Suppressor macrophage (primary cell): ENCODE data around the gene ETF1.

Source experiments
- DNase-seq, 4 experiments: peaks; one replicate each; pipeline ENCODE4 v3.0.0-alpha.2; 2020 to 2022
- total RNA-seq, 17 experiments: gene quantifications; one replicate each; lab custom pipeline; 2026; ENCODE audit warnings: mixed read lengths in 6 of 17, inconsistent platforms in 3 of 17; lab: John Stamatoyannopoulos, UW

The ETF1 gene
- total RNA-seq: 153 to 279 (median 209) reads per million in 17 experiments

DNA sequence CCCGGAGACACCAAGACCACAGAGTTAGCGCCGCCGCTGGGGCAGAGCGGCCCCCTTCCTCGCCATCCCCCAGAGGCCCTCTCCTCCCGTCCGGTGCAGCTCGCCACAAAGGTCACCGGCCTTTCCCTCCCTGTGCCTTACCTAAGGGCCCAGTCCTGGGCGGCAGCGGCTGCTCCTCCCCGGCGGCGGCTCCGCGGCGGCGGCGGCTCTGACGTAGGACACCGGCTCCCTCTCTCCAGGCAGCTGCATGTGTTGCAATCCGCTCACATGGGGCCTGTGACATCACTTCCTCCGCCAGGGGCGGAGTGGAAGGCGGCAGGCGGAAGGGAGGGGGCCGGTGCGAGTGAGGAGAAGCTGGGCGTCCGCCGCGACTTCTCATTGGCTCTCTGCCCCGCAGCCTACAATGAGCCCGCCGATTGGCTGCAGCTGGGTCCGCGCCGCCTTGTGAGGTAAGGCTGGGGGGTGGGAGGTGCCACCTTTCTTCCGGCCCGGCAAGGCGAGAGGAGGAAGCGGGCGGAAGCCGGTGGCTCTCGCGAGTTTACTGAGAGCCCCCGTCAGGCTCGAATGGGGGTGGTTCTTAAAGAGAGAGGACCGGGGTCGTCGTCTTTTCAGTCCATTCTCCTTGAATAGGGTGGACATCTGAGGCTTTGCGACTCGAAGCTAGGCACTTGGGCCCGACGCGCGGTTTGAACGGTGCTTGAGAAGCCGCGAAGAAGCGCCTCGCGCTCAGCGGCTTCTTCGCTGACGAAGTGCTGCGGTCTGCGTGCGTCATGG is at the start of gene ETF1:
Gene ETF1 (minus strand): TSS at position 281 of the 774 bp plus-strand sequence. CDS start 318 bp downstream, outside the sequence.
- DNase-seq: peak; percentile 100

DNA sequence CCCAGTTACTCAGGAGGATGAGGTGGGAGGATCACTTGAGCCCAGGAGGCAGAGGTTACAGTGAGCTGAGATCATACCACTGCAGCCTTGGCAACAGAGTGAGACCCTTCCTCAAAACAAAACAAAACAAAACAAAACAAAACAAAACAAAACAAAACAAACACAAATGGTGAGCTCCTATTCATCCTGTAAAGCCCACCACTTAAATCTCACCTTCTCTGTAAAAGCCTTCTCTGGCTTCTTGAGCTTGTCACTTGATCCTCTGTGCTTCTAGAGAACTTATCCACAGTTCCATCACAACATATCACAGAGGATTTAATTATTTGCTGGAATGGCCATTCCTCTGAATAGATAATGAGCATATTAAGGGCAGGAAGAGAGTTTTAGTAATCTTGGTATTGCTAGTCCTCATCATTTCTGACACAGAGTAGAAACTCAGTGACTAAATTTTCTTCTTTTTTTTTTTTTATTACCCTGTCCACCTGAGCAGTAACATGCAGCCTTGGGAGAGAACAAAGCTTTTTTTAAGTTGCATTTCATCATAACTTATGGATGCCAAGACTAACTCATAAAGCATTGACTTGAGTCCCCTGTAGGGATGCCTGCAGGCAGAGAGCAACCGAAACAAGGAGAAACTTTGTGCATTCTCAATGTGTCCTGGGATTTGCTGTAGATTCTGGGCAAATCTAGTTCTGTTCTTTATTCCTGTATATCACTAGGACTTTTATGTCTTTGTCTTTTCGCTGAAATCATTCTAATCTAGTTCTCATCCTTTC is 45.2 kb upstream of the ETF1 start:
- no peak for DNase-seq

GRCh38 chr5:138585157-138585556 is 42.1 kb upstream of the ETF1 start:
- DNase-seq: no peak

GRCh38 chr5:138583984-138584637 is 41.1 kb upstream of the ETF1 start:
- DNase-seq: no peak

DNA sequence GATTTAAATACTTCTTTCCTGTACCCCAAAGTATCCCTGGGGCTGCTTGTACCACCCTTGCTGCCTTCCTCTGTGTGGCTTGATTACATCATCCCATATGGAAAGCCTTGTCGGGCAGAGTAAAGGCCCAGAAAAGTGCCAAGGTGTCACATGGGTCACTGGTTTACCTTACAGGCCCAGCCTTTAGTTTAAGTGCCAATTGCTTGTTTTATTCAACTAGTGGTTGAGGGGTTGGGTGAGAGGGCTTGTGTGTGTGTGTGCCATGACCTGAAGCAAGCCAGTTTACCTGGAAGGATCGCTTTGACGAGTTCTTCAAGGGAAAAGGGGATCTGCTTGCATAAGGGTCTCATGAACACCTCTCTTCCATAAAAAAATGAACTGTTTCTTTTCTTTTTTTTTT is 39.9 kb upstream of the ETF1 start:
- no peak for DNase-seq

- DNase-seq: no peak
Observed at GRCh38 chr5:138580777-138581176, 37.7 kb upstream of the ETF1 start.

GRCh38 chr5:138580001-138580400 is 37.0 kb upstream of the ETF1 start:
- DNase-seq: no peak

GRCh38 chr5:138579517-138579863 is 36.5 kb upstream of the ETF1 start:
- no peak for DNase-seq

- DNase-seq: no peak
Observed at GRCh38 chr5:138577452-138577851, 34.4 kb upstream of the ETF1 start.

DNA sequence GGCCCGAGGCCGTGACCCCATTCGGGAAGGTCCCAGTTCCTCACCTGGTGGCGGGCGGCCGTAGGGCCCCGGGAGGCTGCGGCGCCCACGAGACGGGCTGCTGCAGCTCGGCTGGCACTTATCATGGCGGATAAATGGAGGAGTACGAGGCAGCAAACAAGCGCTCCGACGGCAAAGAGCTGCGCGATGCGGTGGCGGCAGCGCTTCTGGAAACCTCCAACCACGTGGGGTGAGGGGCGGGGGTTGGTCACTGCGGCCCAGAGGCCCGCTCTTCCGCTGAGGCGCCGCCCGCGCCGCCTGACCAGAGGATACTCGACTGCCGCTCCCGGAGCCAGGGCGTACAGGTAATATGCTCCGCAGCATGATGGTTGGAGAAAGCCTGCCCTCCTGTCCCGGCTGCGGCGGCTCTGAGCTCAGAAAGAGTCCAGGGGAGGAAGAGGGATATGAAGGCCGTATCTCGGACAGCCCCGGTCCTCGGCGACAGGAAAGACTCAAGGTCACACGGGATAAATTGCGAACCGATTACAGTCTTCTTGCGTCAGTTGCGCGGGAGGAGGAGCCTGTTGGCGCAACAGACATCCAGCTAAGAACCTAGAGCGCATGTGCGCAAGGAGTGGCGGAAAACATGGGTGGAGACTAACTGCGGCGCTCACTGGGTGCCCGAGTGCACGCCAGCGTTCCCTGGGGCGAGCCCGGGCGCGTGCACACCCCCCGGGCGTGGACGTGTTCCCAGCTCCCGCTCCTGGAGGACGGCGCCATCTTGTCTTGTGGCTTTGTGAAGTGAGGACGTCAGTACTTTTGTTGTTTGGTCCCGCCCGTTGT is 32.4 kb upstream of the ETF1 start, which contains the start of gene HSPA9:
Gene HSPA9 (minus strand): TSS at position 208 of the 822 bp plus-strand sequence. CDS start 83 bp downstream, at position 125.
- peak; percentile 99 to 100 (median 100) for DNase-seq

GRCh38 chr5:138574744-138575193 is 31.7 kb upstream of the ETF1 start:
- DNase-seq: no peak

- DNase-seq: peak in 3 of 4 experiments; percentile 13 to 23 (median 20)
Observed at GRCh38 chr5:138573949-138574670, 31.1 kb upstream of the ETF1 start.

GRCh38 chr5:138573223-138573622 is 30.2 kb upstream of the ETF1 start:
- peak in 3 of 4 experiments; percentile 14 to 33 (median 30) for DNase-seq

GRCh38 chr5:138570871-138571270 is 27.8 kb upstream of the ETF1 start:
- no peak for DNase-seq

GRCh38 chr5:138569782-138570181 is 26.7 kb upstream of the ETF1 start:
- DNase-seq: no peak

DNA sequence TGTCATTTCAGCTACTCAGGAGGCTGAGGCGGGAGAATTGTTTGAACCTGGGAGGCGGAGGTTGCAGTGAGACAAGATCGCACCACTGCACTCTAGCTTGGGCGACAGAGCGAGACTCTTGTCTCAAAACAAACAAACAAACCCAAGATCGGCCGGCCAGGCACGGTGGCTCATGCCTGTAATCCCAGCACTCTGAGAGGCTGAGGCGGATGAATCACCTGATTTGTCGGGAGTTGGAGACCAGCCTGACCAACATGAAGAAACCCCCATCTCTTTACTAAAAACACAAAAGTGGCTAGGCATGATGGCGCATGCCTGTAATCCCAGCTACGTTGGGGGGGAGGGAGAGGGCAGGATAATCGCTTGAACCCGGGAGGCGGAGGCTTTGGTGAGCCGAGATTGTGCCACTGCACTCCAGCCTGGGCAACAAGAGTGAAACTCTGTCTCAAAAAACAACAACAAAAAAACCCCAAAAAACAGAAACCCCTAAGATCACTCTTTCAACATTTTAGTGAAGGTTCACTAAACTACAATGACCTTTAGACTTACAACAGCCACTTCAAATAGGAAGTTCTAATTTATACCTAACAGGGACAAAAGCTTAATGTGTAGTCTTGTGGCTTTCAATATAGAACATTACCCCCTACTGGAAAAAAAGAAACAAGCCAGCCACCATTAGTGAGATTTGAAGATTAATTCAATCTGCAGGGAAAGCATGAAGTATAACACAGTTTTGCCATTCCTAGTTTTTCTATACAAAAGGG is 25.2 kb upstream of the ETF1 start:
- DNase-seq: peak in 1 of 4 experiments; percentile 30

GRCh38 chr5:138566792-138567191 is 23.8 kb upstream of the ETF1 start:
- no peak for DNase-seq

DNA sequence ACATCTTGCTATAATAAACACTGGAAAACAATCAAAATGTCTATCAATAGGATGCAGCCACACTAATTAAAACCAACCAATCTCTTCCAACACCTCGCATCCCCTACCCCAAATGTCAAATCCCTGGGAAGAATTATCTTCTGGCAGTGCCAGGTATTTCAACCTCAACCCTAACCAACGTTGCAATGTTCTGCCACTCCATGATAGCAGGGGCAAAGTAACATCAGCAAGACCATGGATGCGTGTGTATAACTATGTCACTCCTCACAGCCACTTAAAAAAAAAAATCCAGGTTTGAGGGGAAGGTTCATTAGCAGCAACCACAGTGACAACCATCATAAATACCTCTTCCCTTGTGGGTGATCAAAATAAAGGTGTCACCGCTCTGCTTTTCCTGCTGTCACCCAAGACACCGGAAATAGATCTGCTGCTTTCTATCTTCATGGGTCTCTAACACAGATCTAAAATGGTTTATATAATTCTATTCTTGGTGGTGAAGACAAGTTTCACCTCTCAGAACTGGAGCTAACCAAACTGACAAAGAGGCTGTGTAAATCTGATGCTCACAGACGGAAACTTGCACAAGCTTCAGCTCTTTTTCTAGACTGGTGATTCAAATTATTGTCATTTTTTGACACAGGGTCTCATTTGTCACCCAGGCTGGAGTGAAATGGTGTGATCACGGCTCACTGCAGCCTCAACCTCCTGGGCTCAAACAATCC is 22.2 kb upstream of the ETF1 start:
- no peak for DNase-seq

DNA sequence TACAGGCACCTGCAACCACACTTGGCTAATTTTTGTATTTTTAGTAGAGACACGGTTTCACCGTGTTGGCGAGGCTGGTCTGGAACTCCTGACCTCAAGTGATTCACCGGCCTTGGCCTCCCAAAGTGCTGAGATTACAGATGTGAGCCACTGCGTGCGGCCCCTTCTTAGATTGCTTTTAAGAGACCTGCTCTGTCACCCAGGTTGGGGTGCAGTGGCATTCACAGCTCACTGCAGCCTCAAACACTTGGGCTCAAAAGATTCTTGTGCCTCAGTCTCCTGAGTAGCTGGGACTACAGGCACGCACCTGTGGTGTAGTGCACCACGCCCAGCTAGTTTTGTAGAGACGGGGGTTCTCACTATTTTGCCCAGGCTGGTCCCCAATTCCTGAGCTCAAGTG is 21.2 kb upstream of the ETF1 start:
- no peak for DNase-seq
